ENCODE data around the gene CA6. TPM values are rescaled to one million over a fixed set of nuclear protein-coding genes. Genes with fewer than 3 reads are reported as not detected.

Gene CA6
- total RNA-seq, 3 donors from 2014 or later: not detected

DNA sequence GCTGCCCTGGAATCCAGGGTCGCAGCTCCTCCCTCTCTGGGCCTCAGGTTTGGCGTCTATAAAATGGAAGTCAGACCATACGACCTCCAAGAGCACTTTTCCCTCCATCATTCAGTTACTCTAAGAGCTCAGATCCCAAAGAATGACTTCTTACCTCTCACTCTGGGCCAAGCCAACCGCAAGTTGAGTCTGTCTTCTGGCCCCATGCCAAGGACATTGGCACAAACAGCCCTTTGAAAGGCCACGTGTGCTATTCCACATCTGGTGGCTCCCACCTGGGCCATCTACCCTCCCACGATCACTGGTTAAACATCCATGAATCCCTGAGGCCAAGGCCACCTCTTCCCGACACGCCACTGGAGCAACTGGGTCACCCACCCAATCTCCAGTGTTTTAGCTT is 68.2 kb downstream of the CA6 start:
- H3K27ac ChIP-seq: no peak overlapping the region
- H3K36me3 ChIP-seq: no peaks in the 10 kb centered on the region
- no peak overlapping the region for H3K4me3 ChIP-seq
- no peaks in the 10 kb centered on the region for H3K9me3 ChIP-seq
- intact Hi-C loops (cut with DNase I; ENCODE audit: low total_unique reads): no loop called here
- H3K27me3 ChIP-seq: no peaks in the 10 kb centered on the region
- no peak for DNase-seq (ENCODE audit: low spot score in 2 of 2)
- TF ChIP-seq POLR2AphosphoS5 (IDR thresholded peaks at IDR 0.05) (no peak), POLR2A (IDR thresholded peaks at IDR 0.05) (no peak)
- TF ChIP-seq, protein P1, sequence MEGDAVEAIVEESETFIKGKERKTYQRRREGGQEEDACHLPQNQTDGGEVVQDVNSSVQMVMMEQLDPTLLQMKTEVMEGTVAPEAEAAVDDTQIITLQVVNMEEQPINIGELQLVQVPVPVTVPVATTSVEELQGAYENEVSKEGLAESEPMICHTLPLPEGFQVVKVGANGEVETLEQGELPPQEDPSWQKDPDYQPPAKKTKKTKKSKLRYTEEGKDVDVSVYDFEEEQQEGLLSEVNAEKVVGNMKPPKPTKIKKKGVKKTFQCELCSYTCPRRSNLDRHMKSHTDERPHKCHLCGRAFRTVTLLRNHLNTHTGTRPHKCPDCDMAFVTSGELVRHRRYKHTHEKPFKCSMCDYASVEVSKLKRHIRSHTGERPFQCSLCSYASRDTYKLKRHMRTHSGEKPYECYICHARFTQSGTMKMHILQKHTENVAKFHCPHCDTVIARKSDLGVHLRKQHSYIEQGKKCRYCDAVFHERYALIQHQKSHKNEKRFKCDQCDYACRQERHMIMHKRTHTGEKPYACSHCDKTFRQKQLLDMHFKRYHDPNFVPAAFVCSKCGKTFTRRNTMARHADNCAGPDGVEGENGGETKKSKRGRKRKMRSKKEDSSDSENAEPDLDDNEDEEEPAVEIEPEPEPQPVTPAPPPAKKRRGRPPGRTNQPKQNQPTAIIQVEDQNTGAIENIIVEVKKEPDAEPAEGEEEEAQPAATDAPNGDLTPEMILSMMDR (IDR thresholded peaks at IDR 0.05): no peak
- no peaks in the 10 kb centered on the region for H3K4me1 ChIP-seq

DNA sequence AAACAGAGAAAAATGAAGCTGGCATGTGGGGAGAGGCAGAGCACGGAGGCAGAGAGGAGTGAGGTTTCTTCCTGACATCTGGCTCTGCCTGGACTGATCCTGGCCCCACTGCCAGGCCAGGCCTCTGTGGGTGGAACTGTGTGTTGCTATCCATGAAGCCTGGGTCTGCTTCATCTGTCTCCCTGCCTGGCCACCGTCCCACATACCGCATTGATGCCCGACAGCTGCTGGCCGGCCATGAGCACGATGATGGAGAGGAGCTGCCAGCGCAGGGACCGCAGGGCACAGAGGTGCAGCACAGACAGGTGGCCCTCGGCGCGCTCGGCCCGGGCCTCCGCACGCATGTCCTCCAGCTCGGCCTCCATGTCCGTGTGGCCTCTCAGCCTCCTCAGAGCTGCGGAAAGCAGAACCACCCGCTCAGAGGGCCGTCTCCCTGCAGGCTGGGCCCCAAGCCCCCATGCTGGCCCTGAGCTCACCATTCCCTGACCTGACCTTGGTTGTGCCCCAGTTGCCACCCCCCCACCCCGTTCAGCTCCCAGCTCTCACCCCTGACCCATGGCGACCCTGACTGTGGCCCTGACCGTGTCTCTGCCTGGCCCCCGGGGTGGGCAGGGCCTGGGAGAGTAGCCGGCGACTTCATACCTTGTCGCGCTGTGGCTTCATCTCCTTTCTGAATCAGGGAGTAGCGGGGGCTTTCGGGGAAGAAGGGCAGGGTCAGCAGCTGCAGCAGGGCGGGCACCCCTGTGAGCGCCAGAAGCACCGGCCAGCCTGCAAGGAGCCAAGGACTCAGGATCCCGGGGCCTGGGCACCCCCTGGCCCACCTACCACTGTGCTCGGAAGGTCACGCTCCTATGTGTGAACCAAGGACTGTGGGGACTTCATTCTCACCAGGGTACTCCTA is 69.1 kb downstream of the CA6 start:
- TF ChIP-seq POLR2A (IDR thresholded peaks at IDR 0.05): no peak
- no peak for TF ChIP-seq POLR2AphosphoS5 (IDR thresholded peaks at IDR 0.05)
- TF ChIP-seq, protein P1 (IDR thresholded peaks at IDR 0.05): no peak
- Histone ChIP-seq H3K9me3 (no peaks in the 10 kb centered on the region), H3K4me1 (no peaks in the 10 kb centered on the region), H3K27me3 (no peaks in the 10 kb centered on the region), H3K27ac (no peak overlapping the region), H3K36me3 (no peaks in the 10 kb centered on the region), H3K4me3 (no peak overlapping the region)
- intact Hi-C loops (cut with DNase I; ENCODE audit: low total_unique reads): no loop called here
- no peak for DNase-seq (ENCODE audit: low spot score in 2 of 2)

DNA sequence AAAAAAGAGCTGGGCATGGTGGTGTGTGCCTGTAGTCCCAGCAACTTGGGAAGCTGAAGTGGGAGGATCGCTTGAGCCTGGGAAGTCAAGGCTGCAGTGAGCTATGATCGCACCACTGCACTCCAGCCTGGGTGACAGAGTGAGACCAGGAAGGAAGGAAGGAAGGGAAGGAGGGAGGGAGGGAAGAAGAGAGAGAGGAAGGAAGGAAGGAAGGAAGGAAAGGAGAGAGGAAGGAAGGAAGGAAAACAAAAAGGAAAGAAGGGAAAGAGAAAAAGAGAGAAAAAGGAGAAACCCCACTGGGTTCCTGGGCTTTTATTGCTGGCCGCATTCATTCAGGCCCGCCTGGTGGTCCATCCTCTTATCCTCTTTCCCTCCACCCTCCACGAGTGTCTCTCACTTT is 70.8 kb downstream of the CA6 start:
- TF ChIP-seq, protein P1 (IDR thresholded peaks at IDR 0.05): no peak
- TF ChIP-seq POLR2AphosphoS5 (IDR thresholded peaks at IDR 0.05) (no peak), POLR2A (IDR thresholded peaks at IDR 0.05) (no peak)
- no peaks in the 10 kb centered on the region for H3K4me1 ChIP-seq
- no peaks in the 10 kb centered on the region for H3K36me3 ChIP-seq
- intact Hi-C loops (cut with DNase I; ENCODE audit: low total_unique reads): no loop called here
- no peak for DNase-seq (ENCODE audit: low spot score in 2 of 2)
- no peaks in the 10 kb centered on the region for H3K27me3 ChIP-seq
- H3K9me3 ChIP-seq: no peaks in the 10 kb centered on the region
- H3K4me3 ChIP-seq: no peak overlapping the region
- no peak overlapping the region for H3K27ac ChIP-seq

DNA sequence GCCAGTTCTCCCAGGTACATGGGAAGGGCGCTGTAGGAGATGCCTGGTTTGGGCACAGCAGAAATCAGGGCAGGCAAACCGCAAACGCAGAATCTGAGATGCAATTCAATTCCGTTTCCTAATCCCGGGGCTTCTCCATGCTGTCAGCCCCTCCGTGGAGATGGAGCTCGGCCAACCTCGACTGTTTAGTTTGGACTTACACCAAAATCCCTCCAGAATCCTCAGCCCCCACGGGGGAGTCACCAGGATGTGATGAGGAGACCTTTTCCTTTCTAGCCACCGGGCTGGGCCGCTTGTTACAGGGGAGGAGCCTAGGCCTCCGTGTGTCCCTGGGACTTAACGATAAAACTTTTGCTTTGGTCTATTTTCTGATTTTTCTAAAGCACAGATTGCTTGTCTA is 72.7 kb downstream of the CA6 start:
- no peaks in the 10 kb centered on the region for H3K9me3 ChIP-seq
- no peaks in the 10 kb centered on the region for H3K27me3 ChIP-seq
- H3K4me1 ChIP-seq: no peaks in the 10 kb centered on the region
- intact Hi-C loops (cut with DNase I; ENCODE audit: low total_unique reads): no loop called here
- no peak for DNase-seq (ENCODE audit: low spot score in 2 of 2)
- H3K27ac ChIP-seq: no peak overlapping the region
- TF ChIP-seq, protein P1 (IDR thresholded peaks at IDR 0.05): no peak
- no peak for TF ChIP-seq POLR2AphosphoS5 (IDR thresholded peaks at IDR 0.05)
- TF ChIP-seq POLR2A (IDR thresholded peaks at IDR 0.05): no peak
- H3K36me3 ChIP-seq: no peaks in the 10 kb centered on the region
- H3K4me3 ChIP-seq: no peak overlapping the region

DNA sequence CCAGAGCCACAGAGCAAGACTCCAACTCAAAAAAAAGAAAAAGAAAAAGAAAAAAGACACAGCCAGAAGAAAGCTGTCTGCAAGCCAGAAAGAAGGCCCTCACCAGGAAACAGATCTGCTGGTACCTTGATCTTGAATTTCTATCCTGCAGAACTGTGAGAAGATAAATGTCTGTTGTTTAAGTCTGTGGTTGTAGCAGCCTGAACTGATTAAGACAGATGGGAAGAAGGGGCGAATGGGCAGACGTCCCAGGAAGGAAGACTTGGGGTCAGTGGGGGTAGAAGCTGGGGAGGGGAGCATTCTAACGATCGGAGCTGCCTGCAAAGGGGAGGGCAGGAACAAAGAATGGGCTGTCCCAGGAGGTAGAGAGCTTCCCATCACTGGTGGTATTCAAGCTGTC is 74.2 kb downstream of the CA6 start:
- H3K36me3 ChIP-seq: no peaks in the 10 kb centered on the region
- no peak for DNase-seq (ENCODE audit: low spot score in 2 of 2)
- no peaks in the 10 kb centered on the region for H3K9me3 ChIP-seq
- H3K4me3 ChIP-seq: no peak overlapping the region
- H3K27ac ChIP-seq: no peak overlapping the region
- H3K4me1 ChIP-seq: no peaks in the 10 kb centered on the region
- intact Hi-C loops (cut with DNase I; ENCODE audit: low total_unique reads): no loop called here
- TF ChIP-seq, protein P1 (IDR thresholded peaks at IDR 0.05): no peak
- no peak for TF ChIP-seq POLR2A (IDR thresholded peaks at IDR 0.05)
- TF ChIP-seq POLR2AphosphoS5 (IDR thresholded peaks at IDR 0.05): no peak
- H3K27me3 ChIP-seq: no peaks in the 10 kb centered on the region

Data from breast epithelium (tissue), 4 donors.